Mesodermal cell (in vitro differentiated cells): ENCODE results near the gene ADGRG3.

ENCODE experiments used
- H3K27ac ChIP-seq: 2 replicates; pipeline ENCODE4 v1.7.0; 2013; ENCODE audit warnings: mild to moderate bottlenecking, low read depth, low read length, moderate library complexity; ENCODE audit not compliant: severe bottlenecking
- H3K36me3 ChIP-seq: 2 replicates; pipeline ENCODE4 v1.7.1; 2013; ENCODE audit warnings: mild to moderate bottlenecking, low read length, moderate library complexity; ENCODE audit not compliant: control insufficient read depth, insufficient read depth
- H3K4me1 ChIP-seq: one replicate; pipeline ENCODE4 v1.7.1; 2013; ENCODE audit warnings: mild to moderate bottlenecking, low read length; ENCODE audit not compliant: insufficient read depth, control insufficient read depth, poor library complexity, severe bottlenecking
- H3K4me3 ChIP-seq: 2 replicates; pipeline ENCODE4 v1.7.0; 2013; ENCODE audit warnings: low read length, control low read depth, mild to moderate bottlenecking; ENCODE audit not compliant: insufficient read depth, poor library complexity, severe bottlenecking; ENCODE audit errors: extremely low read depth
- H3K9me3 ChIP-seq: 2 replicates; pipeline ENCODE4 v1.7.1; 2013; ENCODE audit warnings: mild to moderate bottlenecking, low read length, moderate library complexity; ENCODE audit not compliant: control insufficient read depth
- WGBS, 2 experiments: methylation state at CpG; one replicate each; pipeline ENCODE4 v1.1.5; 2013; ENCODE audit warnings: missing lambda C conversion rate in 2 of 2; ENCODE audit not compliant: insufficient coverage in 2 of 2; 5-methylcytosine and 5-hydroxymethylcytosine counted together

Gene ADGRG3

DNA sequence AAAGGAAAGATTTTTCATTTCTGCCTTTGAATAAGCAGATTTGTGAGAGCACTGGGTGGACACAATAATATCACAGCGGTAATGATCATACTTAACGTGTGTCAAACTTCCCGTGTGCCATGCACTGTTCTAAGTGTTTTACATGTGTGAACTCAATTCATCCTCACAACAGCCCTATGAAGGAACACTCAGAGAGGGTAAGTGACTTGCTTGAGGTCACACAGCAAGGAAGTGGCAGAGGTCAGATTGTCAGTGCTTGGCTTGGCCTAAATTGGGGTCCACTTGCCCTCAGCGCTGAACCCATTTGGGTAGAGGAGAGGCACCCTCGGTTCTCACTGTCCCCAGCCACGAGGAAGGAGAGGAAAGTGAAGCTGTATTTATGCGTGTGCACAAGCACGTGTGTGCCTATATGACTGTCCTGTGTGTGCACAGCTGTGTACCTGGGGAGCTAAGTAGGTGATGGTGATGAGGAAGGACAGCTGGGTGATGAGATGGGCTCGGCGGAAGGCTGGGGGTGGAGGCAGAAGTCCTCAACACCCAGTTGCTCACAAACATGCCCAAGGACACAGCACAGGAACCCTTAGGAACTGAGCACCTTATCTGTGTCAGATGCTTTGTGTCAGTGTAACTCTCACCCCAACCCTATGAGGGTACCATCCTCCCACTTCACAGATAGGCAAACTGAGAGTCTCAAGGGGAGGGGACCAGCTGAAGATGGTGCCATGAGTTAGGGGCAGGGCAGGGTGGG is 9.8 kb upstream of the ADGRG3 start:
- WGBS, 2 experiments = 87 to 92% methylated on average over 8 of the region's 10 CpGs

DNA sequence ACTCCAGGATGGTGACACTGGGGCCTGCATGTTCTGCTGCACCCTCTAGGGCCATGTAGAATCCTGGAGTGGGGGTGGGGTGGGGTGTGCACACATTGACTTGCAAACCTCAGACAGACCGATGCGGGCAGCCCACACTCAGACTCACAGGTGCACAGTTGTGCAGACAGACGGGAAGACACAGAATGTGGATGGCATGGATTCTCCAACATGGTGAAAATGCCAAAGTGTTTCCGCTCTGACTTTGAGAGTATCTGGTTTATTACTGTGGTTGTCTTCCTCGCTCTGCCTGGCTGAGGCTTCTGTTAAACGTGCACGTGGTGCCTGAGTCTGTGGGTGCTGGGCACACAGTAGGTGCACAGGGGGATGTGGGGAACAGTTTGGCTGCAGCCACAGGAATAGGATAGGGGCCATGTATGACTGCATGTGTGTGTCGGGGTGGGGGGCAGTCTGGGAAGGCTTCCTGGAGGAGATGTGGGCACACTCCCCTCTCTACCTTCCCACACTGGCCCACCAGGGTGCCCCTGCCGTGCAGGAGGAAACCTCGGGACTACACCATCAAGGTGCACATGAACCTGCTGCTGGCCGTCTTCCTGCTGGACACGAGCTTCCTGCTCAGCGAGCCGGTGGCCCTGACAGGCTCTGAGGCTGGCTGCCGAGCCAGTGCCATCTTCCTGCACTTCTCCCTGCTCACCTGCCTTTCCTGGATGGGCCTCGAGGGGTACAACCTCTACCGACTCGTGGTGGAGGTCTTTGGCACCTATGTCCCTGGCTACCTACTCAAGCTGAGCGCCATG is 9.0 kb upstream of the ADGRG3 start:
- Histone ChIP-seq H3K9me3 (no peaks in the 10 kb centered on the region), H3K4me1 (peaks cover under 1% of the 10 kb centered on the region), H3K36me3 (no peaks in the 10 kb centered on the region), H3K27ac (no peak overlapping the region), H3K4me3 (no peak overlapping the region)
- WGBS, 2 experiments = 90 to 91% methylated on average over 12 to 16 of the region's 19 CpGs

More for the DNA sequence above, 9.8 kb upstream of the ADGRG3 start:
- Histone ChIP-seq H3K4me1 (peaks cover 9% of the 10 kb centered on the region), H3K4me3 (no peak overlapping the region), H3K9me3 (no peaks in the 10 kb centered on the region), H3K27ac (no peak overlapping the region), H3K36me3 (no peaks in the 10 kb centered on the region)

- H3K4me3 ChIP-seq = no peak overlapping the region
- WGBS, 2 experiments = 93% methylated on average over 6 of the region's 11 CpGs
- no peak overlapping the region for H3K27ac ChIP-seq
- H3K36me3 ChIP-seq = no peaks in the 10 kb centered on the region
- no peaks in the 10 kb centered on the region for H3K9me3 ChIP-seq
- H3K4me1 ChIP-seq = no peaks in the 10 kb centered on the region
Measured at GRCh38 chr16:57660715-57661463, 7.2 kb upstream of the ADGRG3 start.

DNA sequence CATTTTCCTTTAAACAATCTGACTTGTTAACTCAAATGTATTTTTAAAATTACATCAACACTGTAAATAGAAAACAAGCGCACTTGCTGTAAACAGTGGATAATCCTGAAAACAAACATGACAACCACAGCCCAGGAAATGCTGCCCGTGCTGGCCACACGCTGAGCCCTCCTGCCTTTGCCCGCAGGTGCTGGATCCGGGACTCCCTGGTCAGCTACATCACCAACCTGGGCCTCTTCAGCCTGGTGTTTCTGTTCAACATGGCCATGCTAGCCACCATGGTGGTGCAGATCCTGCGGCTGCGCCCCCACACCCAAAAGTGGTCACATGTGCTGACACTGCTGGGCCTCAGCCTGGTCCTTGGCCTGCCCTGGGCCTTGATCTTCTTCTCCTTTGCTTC is 6.6 kb upstream of the ADGRG3 start:
- H3K27ac ChIP-seq = no peak overlapping the region
- H3K4me1 ChIP-seq = no peaks in the 10 kb centered on the region
- H3K9me3 ChIP-seq = no peaks in the 10 kb centered on the region
- WGBS, 2 experiments = 79 to 80% methylated on average over 7 of the region's 7 CpGs
- no peak overlapping the region for H3K4me3 ChIP-seq
- no peaks in the 10 kb centered on the region for H3K36me3 ChIP-seq

DNA sequence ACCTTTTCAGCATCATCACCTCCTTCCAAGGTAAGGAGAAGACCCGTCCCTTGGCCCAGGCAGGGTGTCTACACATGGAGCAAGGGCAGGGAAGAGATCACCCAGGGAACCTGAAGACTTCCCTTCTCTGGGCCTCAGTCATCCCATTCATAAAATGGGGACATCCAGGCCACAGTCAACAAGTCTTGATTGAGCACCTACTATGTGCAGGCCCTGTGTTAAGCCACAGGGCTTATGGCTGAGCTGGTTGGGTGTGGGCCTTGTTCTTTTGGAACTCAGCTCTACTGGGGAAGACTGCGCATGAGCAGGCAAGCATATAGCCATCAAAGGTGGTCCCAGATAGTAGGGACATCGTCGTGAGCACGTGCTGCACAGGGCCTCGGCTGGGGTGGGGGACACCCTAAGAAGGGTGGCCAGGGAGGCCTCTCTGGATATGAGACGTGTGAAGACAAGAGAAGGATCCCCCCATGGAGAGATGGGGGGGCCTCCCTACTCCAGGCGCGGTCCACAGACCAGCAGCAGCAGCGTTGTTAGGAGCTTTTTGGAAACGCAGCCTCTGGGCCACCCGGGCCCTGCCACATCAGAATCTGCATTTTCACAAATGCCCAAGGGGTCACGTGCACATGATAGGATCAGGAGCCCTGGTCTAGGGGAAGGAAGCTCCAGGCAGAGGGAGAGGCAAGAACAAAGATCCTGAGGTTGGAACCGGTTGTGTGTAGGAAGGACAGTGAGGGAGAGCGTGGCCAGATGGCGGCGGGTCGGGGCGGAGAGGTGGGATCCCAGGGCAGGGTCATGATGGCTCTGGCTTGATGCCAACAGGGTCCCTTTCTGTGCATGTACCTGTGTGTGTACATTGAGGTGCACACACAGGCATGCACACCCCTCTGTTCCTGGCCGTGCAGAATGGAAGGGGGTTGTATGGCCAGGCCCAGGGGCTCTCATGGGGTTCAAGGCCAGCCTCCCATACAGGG is 5.9 kb upstream of the ADGRG3 start:
- 92 to 93% methylated on average over 14 to 19 of the region's 20 CpGs for WGBS, 2 experiments

GRCh38 chr16:57663436-57663835 is 4.7 kb upstream of the ADGRG3 start:
- H3K9me3 ChIP-seq = no peaks in the 10 kb centered on the region
- peaks cover 10% of the 10 kb centered on the region for H3K4me1 ChIP-seq
- no peak overlapping the region for H3K27ac ChIP-seq
- H3K36me3 ChIP-seq = no peaks in the 10 kb centered on the region
- 90 to 92% methylated on average over 18 to 21 of the region's 21 CpGs for WGBS, 2 experiments
- H3K4me3 ChIP-seq = no peak overlapping the region

More for the DNA sequence above, 5.9 kb upstream of the ADGRG3 start:
- Histone ChIP-seq H3K36me3 (no peaks in the 10 kb centered on the region), H3K27ac (no peak overlapping the region), H3K4me1 (no peaks in the 10 kb centered on the region), H3K9me3 (no peaks in the 10 kb centered on the region), H3K4me3 (no peak overlapping the region)

DNA sequence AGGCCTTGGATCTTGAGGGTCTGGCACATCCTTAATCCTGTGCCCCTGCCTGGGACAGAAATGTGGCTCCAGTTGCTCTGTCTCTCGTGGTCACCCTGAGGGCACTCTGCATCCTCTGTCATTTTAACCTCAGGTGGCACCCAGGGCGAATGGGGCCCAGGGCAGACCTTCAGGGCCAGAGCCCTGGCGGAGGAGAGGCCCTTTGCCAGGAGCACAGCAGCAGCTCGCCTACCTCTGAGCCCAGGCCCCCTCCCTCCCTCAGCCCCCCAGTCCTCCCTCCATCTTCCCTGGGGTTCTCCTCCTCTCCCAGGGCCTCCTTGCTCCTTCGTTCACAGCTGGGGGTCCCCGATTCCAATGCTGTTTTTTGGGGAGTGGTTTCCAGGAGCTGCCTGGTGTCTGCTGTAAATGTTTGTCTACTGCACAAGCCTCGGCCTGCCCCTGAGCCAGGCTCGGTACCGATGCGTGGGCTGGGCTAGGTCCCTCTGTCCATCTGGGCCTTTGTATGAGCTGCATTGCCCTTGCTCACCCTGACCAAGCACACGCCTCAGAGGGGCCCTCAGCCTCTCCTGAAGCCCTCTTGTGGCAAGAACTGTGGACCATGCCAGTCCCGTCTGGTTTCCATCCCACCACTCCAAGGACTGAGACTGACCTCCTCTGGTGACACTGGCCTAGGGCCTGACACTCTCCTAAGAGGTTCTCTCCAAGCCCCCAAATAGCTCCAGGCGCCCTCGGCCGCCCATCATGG is 4.0 kb upstream of the ADGRG3 start:
- H3K9me3 ChIP-seq = no peaks in the 10 kb centered on the region
- no peak overlapping the region for H3K4me3 ChIP-seq
- H3K36me3 ChIP-seq = no peaks in the 10 kb centered on the region
- H3K27ac ChIP-seq = no peak overlapping the region
- WGBS, 2 experiments = 89 to 95% methylated on average over 8 to 13 of the region's 15 CpGs
- H3K4me1 ChIP-seq = peaks cover 10% of the 10 kb centered on the region

GRCh38 chr16:57664662-57665025 is 3.5 kb upstream of the ADGRG3 start:
- Histone ChIP-seq H3K4me1 (peaks cover 10% of the 10 kb centered on the region), H3K36me3 (no peaks in the 10 kb centered on the region), H3K4me3 (no peak overlapping the region), H3K9me3 (no peaks in the 10 kb centered on the region), H3K27ac (no peak overlapping the region)
- 93 to 95% methylated on average over 4 to 6 of the region's 6 CpGs for WGBS, 2 experiments

DNA sequence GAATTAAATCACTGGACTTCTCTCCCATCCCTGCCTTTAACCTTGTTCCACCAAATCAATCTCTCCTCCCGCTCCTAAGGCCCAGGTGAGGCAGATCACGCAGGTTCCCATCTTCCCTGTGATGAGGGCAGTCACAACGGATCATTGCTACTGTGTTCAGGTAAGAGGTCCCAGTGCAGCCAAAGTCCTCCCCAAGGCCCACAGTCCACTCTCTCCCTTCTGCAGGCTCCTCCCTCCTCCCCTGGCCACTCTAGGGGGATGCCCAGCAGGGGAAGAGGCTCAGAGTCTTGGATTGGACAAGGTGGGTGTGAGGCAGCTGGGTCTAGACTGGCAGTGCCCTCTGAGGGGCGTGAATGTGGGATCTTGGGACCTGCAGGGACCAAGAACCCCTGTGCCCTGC is 2.6 kb upstream of the ADGRG3 start:
- WGBS, 2 experiments = 75 to 96% methylated on average over 2 of the region's 4 CpGs
- Histone ChIP-seq H3K4me3 (no peak overlapping the region), H3K9me3 (no peaks in the 10 kb centered on the region)

More for the DNA sequence above, 2.6 kb upstream of the ADGRG3 start:
- H3K4me1 ChIP-seq = peaks cover 13% of the 10 kb centered on the region
- no peak overlapping the region for H3K27ac ChIP-seq
- no peaks in the 10 kb centered on the region for H3K36me3 ChIP-seq
